ENCODE data around the gene CORO7.

DNA sequence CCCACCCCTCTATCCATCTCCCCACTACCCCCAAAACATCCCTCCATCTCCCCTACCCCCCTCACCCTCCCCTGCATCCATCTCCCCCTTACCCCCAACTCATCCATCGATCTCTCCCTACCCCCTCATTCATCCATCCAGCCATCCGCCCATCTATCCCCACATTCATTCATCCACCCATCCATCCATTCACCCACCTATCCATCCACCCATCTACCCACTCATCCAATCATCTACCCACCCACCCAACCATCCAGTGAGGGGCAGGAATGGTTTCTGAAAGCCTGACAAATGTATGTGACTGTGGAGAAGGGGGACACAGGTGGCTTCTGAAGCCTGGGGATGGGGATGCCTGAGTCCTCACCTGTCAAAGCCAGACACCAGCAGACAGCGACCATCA is 56.5 kb downstream of the CORO7 start:
- TF ChIP-seq GATA2 (IDR thresholded peaks at IDR 0.05; ENCODE audit: low read depth, low read length): no peak
- no peak for TF ChIP-seq GATA3 (IDR thresholded peaks at IDR 0.05; ENCODE audit: low read depth, low read length)

Measured in SH-SY5Y (cell line).